Transverse colon (tissue), 4 donors: ENCODE results near the gene MATN3. TPM values are rescaled to one million over a fixed set of nuclear protein-coding genes. Genes with fewer than 3 reads are reported as not detected.

Experiments
- DNase-seq: peaks from one replicate; pipeline ENCODE4 v3.0.0-alpha.2; 2019
- H3K27ac ChIP-seq, 4 donors: fragments of 200-600 bp; sonication (generic); 2 replicates each; pipeline ENCODE4 v1.5.1; 2016 to 2018; ENCODE audit warnings: inconsistent platforms in 4 of 4
- H3K27me3 ChIP-seq: fragments of 200-600 bp; sonication (generic); 2 replicates; pipeline ENCODE4 v1.5.1; 2017; ENCODE audit warnings: inconsistent platforms
- H3K36me3 ChIP-seq, 4 donors: fragments of 200-600 bp; sonication (generic); 2 replicates each; pipeline ENCODE4 v1.5.1; 2017 to 2019; ENCODE audit warnings: inconsistent platforms in 4 of 4
- H3K4me1 ChIP-seq, 4 donors: fragments of 200-600 bp; sonication (generic); 2 replicates each; pipeline ENCODE4 v1.5.1; 2017 to 2020; ENCODE audit warnings: inconsistent platforms in 4 of 4
- H3K4me3 ChIP-seq, 4 donors: fragments of 200-600 bp; sonication (generic); 1 replicate in 1 of 4; 2 replicates in 3 of 4; pipeline versions ENCODE4 v1.5.1 to v1.6.1; 2017 to 2019; ENCODE audit warnings: inconsistent platforms in 4 of 4
- H3K9me3 ChIP-seq, 2 donors: fragments of 200-600 bp; sonication (generic); 2 replicates each; pipeline ENCODE4 v1.5.1; 2017 to 2019; ENCODE audit warnings: inconsistent platforms in 2 of 2
- CTCF ChIP-seq, 5 experiments: fragments of 200-600 bp in 3 of 5; fragments of 450-650 bp in 2 of 5; sonication (generic) in 3 of 5; IDR thresholded peaks; 1 replicate in 2 of 5; 2 replicates in 3 of 5; pipeline ENCODE4 v1.5.1; 2016 to 2017; ENCODE audit warnings: antibody characterized with exemption in 5 of 5, inconsistent platforms in 3 of 5, mild to moderate bottlenecking in 2 of 5, moderate library complexity in 1 of 5
- EP300 ChIP-seq: sonication (generic); formaldehyde crosslinking; IDR thresholded peaks from one replicate; pipeline ENCODE4 v1.6.1; 2017; ENCODE audit warnings: antibody characterized with exemption, low read depth
- POLR2A ChIP-seq: fragments of 450-650 bp; IDR thresholded peaks from one replicate; pipeline ENCODE4 v1.6.1; 2016; ENCODE audit warnings: antibody characterized with exemption, mild to moderate bottlenecking, moderate library complexity
- POLR2AphosphoS5 ChIP-seq, 3 donors: sonication (generic); formaldehyde crosslinking; IDR thresholded peaks; one replicate each; pipeline ENCODE4 v1.6.1; 2016; ENCODE audit warnings: antibody characterized with exemption in 3 of 3
- WGBS, 2 donors: methylation state at CpG; one replicate each; pipeline ENCODE4 v1.1.5; 2018; ENCODE audit warnings: low coverage in 1 of 2; 5-methylcytosine and 5-hydroxymethylcytosine counted together
- in situ Hi-C, 4 donors: fragments of 200-750 bp; cut with MboI; loops; one replicate each; pipeline versions ENCODE4 v1.15.0 to v1.15.1; 2017; ENCODE audit warnings: low sequenced_read_pairs in 3 of 4, low pct_ligation_motif_present in 1 of 4, low pct_unique_long_range_greater_than_20kb in 1 of 4
- intact Hi-C: fragments of 100-400 bp; cut with DNase I; formaldehyde crosslinking; loops from one replicate; pipeline ENCODE4 v1.15.1; 2023; ENCODE audit warnings: low total_unique reads
- total RNA-seq, 4 donors: library from RNA; depleted of rRNA; stranded (reverse); fragments of >200 nt; gene quantifications; one replicate each; pipeline ENCODE4 v1.1.0, GENCODE V29; 2016

MATN3 gene
- total RNA-seq, 4 donors from 2014 or later, result 0.16 to 0.27 TPM; not detected in 2

- in situ Hi-C loops, result no loop called here
- DNase-seq, result no peak
These were observed 3.8 kb downstream of the MATN3 start for GRCh38 chr2:20008703-20009102.

GRCh38 chr2:20005891-20006470, 6.5 kb downstream of the MATN3 start:
- intact Hi-C loops (no loop called here), in situ Hi-C loops (no loop called here)
- H3K9me3 ChIP-seq, result no peaks in the 10 kb centered on the region
- H3K27ac ChIP-seq, result no peak overlapping the region
- WGBS, 2 donors, result 89% methylated on average over 17 of the region's 17 CpGs; no CpG with 5 or more reads in 1 of the 2 donors
- no peak for TF ChIP-seq CTCF (IDR thresholded peaks at IDR 0.05)
- H3K4me3 ChIP-seq, result no peak overlapping the region
- H3K27me3 ChIP-seq, result peaks cover 25% of the 10 kb centered on the region
- no peaks in the 10 kb centered on the region for H3K36me3 ChIP-seq
- no peaks in the 10 kb centered on the region for H3K4me1 ChIP-seq
- DNase-seq, result no peak

More at GRCh38 chr2:20008703-20009102, 3.8 kb downstream of the MATN3 start:
- Histone ChIP-seq H3K4me3 (no peak overlapping the region), H3K27me3 (peaks cover 49% of the 10 kb centered on the region), H3K4me1 (peaks cover 0 to 13% (median 10%) of the 10 kb centered on the region in 4 donors), H3K27ac (no peak overlapping the region), H3K36me3 (no peaks in the 10 kb centered on the region), H3K9me3 (no peaks in the 10 kb centered on the region)
- WGBS, 2 donors, result 29 to 61% methylated on average over 1 to 5 of the region's 5 CpGs
- intact Hi-C loops, result no loop called here
- TF ChIP-seq POLR2AphosphoS5 (IDR thresholded peaks at IDR 0.05) (no peak), CTCF (IDR thresholded peaks at IDR 0.05) (no peak)

DNA sequence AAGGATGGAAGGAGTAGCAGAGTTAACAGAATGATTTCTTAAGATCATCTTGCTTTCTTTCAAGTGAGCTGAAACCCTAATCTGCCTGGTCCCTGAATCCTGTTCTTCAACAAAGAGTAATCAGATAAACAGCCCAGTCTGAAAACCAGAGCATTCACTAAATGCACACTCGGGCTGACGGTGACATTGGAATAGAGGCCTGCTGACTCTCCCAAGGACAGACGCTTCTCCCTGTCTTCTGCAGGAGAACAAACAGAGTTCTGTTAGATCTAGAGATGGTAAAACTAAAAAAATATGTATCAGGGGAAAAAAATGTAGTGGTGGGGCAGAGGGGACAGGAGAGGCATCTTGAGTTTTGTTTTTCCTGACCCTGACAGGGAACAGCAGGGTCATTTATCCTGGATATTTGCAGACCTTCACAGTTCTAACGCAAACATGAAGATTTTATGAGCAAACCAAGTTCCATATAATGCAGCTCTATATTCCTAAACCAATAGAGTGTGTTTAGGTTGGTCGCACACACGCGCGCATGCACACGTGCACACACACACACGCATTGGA, 7.3 kb downstream of the MATN3 start:
- no peaks in the 10 kb centered on the region for H3K4me1 ChIP-seq
- intact Hi-C loops (no loop called here), in situ Hi-C loops (no loop called here)
- H3K9me3 ChIP-seq, result no peaks in the 10 kb centered on the region
- H3K36me3 ChIP-seq, result no peaks in the 10 kb centered on the region
- no peak overlapping the region for H3K27ac ChIP-seq
- DNase-seq, result no peak
- H3K4me3 ChIP-seq, result no peak overlapping the region
- 87 to 94% methylated on average over 6 to 10 of the region's 10 CpGs for WGBS, 2 donors
- H3K27me3 ChIP-seq, result peaks cover 18% of the 10 kb centered on the region
- TF ChIP-seq POLR2AphosphoS5 (IDR thresholded peaks at IDR 0.05), result no peak
- TF ChIP-seq CTCF (IDR thresholded peaks at IDR 0.05), result no peak
- no peak for TF ChIP-seq POLR2A
- no peak for TF ChIP-seq EP300

DNA sequence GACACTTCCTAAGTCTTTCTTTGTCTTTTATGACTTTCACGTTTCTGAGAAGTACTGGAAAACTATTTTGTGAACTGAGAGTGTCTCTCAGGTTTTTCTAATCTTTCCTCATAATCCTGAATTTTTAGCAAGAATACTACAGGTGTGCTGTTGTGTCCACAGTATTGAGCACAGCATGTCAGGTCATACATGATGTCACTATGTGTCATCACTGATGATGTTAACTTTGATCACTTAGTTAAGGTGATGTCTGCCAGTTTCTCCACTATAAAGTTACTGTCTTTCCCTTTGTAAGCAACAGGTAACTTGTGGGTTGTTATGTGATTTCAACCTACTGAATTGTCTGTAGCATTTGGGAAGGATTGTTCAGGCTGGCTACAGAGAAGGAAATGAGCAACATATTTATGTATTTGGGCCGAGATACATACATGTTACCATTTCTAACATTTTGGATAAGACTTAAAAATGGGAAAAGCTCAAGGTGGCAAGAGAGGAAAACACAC, 11.1 kb downstream of the MATN3 start:
- intact Hi-C loops (no loop called here), in situ Hi-C loops (no loop called here)
- H3K27ac ChIP-seq, result no peak overlapping the region
- no peaks in the 10 kb centered on the region for H3K36me3 ChIP-seq
- TF ChIP-seq CTCF (IDR thresholded peaks at IDR 0.05), result no peak
- TF ChIP-seq POLR2A, result no peak
- TF ChIP-seq EP300, result no peak
- no peak for TF ChIP-seq POLR2AphosphoS5 (IDR thresholded peaks at IDR 0.05)
- H3K27me3 ChIP-seq, result no peaks in the 10 kb centered on the region
- no peaks in the 10 kb centered on the region for H3K9me3 ChIP-seq
- H3K4me3 ChIP-seq, result no peak overlapping the region
- 56 to 61% methylated on average over 2 of the region's 2 CpGs for WGBS, 2 donors
- DNase-seq, result no peak
- H3K4me1 ChIP-seq, result no peaks in the 10 kb centered on the region
